HCT116 (cell line): Measurements from ENCODE around the gene CIB1. TPM values are rescaled to one million over a fixed set of nuclear protein-coding genes. Genes with fewer than 3 reads are reported as not detected.

ENCODE experiments used
- ATAC-seq: fragments of 200-7000 bp; cut with Tn5 transposase; 2 replicates; pipeline ENCODE4 v1.9.1; 2020; ENCODE audit warnings: mild to moderate bottlenecking, moderate library complexity
- BruUV-seq: library from RNA; stranded (reverse); fragments of 400-500 nt; replicated peaks from 2 replicates; lab custom pipeline; 2021; lab: Mats Ljungman, UMichigan
- CTCF ChIA-PET: fragments of 300-600 bp; sonication (Branson Sonifier 250); formaldehyde crosslinking; loops from one replicate; lab custom pipeline; 2021; ENCODE audit warnings: antibody characterized with exemption; lab: Charles Lee
- POLR2A ChIA-PET: fragments of 300-600, 350-600 bp; sonication (Branson Sonifier 250); formaldehyde crosslinking; loops from one replicate; lab custom pipeline; 2021; ENCODE audit warnings: antibody characterized with exemption; lab: Charles Lee
- RAD21 ChIA-PET, 2 experiments: fragments of 300-600 bp; sonication (Branson Sonifier 250); formaldehyde crosslinking; loops; one replicate each; lab custom pipeline; 2023; ENCODE audit warnings: low total read pairs in 2 of 2; ENCODE audit not compliant: uncharacterized antibody in 2 of 2, unreplicated experiment in 2 of 2, low non-redundant PET in 1 of 2; lab: Charles Lee
- DNase-seq: peaks from one replicate; pipeline ENCODE4 v3.0.0-alpha.2; 2010; ENCODE audit warnings: low read depth, low spot score
- H2AFZ ChIP-seq: fragments of 200-600 bp; shearing (Covaris generic), sonication (generic); 2 replicates; pipeline ENCODE4 v1.6.1; 2017; ENCODE audit warnings: low read depth, mixed run types, mixed read lengths, antibody characterized with exemption, low read length; ENCODE audit not compliant: poor library complexity, severe bottlenecking
- H3K27ac ChIP-seq: 2 replicates; pipeline ENCODE4 v1.5.1; 2012; ENCODE audit warnings: low read depth, low read length
- H3K27me3 ChIP-seq: fragments of 200-600 bp; sonication (generic); 2 replicates; pipeline ENCODE4 v1.6.1; 2016; ENCODE audit warnings: mixed run types, low read length, mixed read lengths; ENCODE audit not compliant: insufficient read depth
- H3K36me3 ChIP-seq, 2 experiments: fragments of 200-500 bp in 1 of 2; fragments of 200-600 bp in 1 of 2; sonication (Bioruptor generic) in 1 of 2; sonication (generic) in 1 of 2; 2 replicates each; pipeline versions ENCODE4 v1.5.1 to v1.6.1; 2014 to 2016; ENCODE audit warnings: low read length in 2 of 2, inconsistent platforms in 1 of 2, mixed read lengths in 1 of 2, mixed run types in 1 of 2; ENCODE audit not compliant: insufficient read depth in 2 of 2, control insufficient read depth in 1 of 2
- H3K4me1 ChIP-seq, 2 experiments: fragments of 200-600 bp in 1 of 2; sonication (generic) in 1 of 2; 2 replicates each; pipeline versions ENCODE4 v1.5.1 to v1.6.1; 2012 to 2017; ENCODE audit warnings: low read length in 2 of 2, inconsistent platforms in 1 of 2, mild to moderate bottlenecking in 1 of 2, mixed read lengths in 1 of 2, mixed run types in 1 of 2, moderate library complexity in 1 of 2; ENCODE audit not compliant: insufficient read depth in 2 of 2, control insufficient read depth in 1 of 2
- H3K4me2 ChIP-seq: fragments of 200-600 bp; sonication (generic); 2 replicates; pipeline ENCODE4 v1.6.1; 2017; ENCODE audit warnings: mixed run types, low read length, mixed read lengths
- H3K4me3 ChIP-seq, 2 experiments: fragments of 200-600 bp in 1 of 2; sonication (generic) in 1 of 2; replicated peaks in 1 of 2; 2 replicates each; pipeline ENCODE4 v1.5.1; 2011 to 2016; ENCODE audit warnings: low read length in 2 of 2, control low read depth in 1 of 2, low read depth in 1 of 2, mild to moderate bottlenecking in 1 of 2, mixed read lengths in 1 of 2, mixed run types in 1 of 2
- H3K79me2 ChIP-seq: fragments of 200-600 bp; sonication (generic); 2 replicates; pipeline ENCODE4 v1.6.1; 2017; ENCODE audit warnings: mild to moderate bottlenecking, mixed run types, low read length, moderate library complexity, mixed read lengths; ENCODE audit not compliant: insufficient read depth
- H3K9ac ChIP-seq: fragments of 200-600 bp; sonication (generic); 2 replicates; pipeline ENCODE4 v1.6.1; 2016; ENCODE audit warnings: low read length, mixed read lengths
- H3K9me2 ChIP-seq: fragments of 200-600 bp; sonication (generic), shearing (Covaris generic); 2 replicates; pipeline ENCODE4 v1.6.1; 2017; ENCODE audit warnings: mixed run types, mild to moderate bottlenecking, moderate library complexity; ENCODE audit not compliant: insufficient read depth
- H3K9me3 ChIP-seq, 2 experiments: fragments of 200-500 bp in 1 of 2; fragments of 200-600 bp in 1 of 2; sonication (Bioruptor generic) in 1 of 2; sonication (generic) in 1 of 2; 2 replicates each; pipeline ENCODE4 v1.6.1; 2014 to 2017; ENCODE audit warnings: low read length in 2 of 2, mixed read lengths in 2 of 2, inconsistent platforms in 1 of 2, low read depth in 1 of 2, mild to moderate bottlenecking in 1 of 2, mixed run types in 1 of 2, moderate library complexity in 1 of 2; ENCODE audit not compliant: control insufficient read depth in 1 of 2, insufficient read depth in 1 of 2
- H4K20me1 ChIP-seq: fragments of 200-600 bp; sonication (generic), shearing (Covaris generic); 2 replicates; pipeline ENCODE4 v1.6.1; 2017; ENCODE audit warnings: mixed run types, mild to moderate bottlenecking, moderate library complexity; ENCODE audit not compliant: insufficient read depth
- CEBPB ChIP-seq: IDR thresholded peaks from 2 replicates; pipeline ENCODE4 v1.6.1; 2012; ENCODE audit warnings: low read depth
- EZH2 ChIP-seq: fragments of 200-600 bp; sonication (generic); IDR thresholded peaks from 2 replicates; pipeline ENCODE4 v1.6.1; 2017; ENCODE audit warnings: antibody characterized with exemption, mixed run types
- FOSL1 ChIP-seq: IDR thresholded peaks from 2 replicates; pipeline ENCODE4 v1.6.1; 2012; ENCODE audit warnings: low read depth
- JUND ChIP-seq: IDR thresholded peaks from 2 replicates; pipeline ENCODE4 v1.6.1; 2012
- POLR2A ChIP-seq: IDR thresholded peaks from 2 replicates; pipeline ENCODE4 v1.7.0; 2011; ENCODE audit warnings: borderline replicate concordance; ENCODE audit not compliant: insufficient read depth, insufficient read length; ENCODE audit errors: extremely low read depth
- RAD21 ChIP-seq: IDR thresholded peaks from 2 replicates; pipeline ENCODE4 v1.6.1; 2012; ENCODE audit warnings: low read depth, mild to moderate bottlenecking
- SIN3A ChIP-seq: IDR thresholded peaks from 2 replicates; pipeline ENCODE4 v1.6.1; 2012; ENCODE audit warnings: low read depth
- SRF ChIP-seq: IDR thresholded peaks from 2 replicates; pipeline ENCODE4 v1.6.1; 2012; ENCODE audit warnings: low read depth
- ZNF274 ChIP-seq: fragments of 200-500 bp; sonication (Bioruptor generic); IDR thresholded peaks from 2 replicates; pipeline ENCODE4 v1.6.1; 2014; ENCODE audit warnings: mild to moderate bottlenecking, low read depth, low read length, inconsistent platforms
- intact Hi-C: fragments of 100-400 bp; cut with micrococcal nuclease; formaldehyde crosslinking; loops from 2 replicates; pipeline ENCODE4 v1.10.0; 2022
- total RNA-seq: library from RNA; stranded (reverse); gene quantifications from one replicate; pipeline ENCODE4 v1.2.1, GENCODE V29; 2021; ENCODE audit not compliant: unreplicated experiment
- TF ChIP-seq, protein P1 (sequence below): IDR thresholded peaks from 2 replicates; pipeline ENCODE4 v1.6.1; 2012; ENCODE audit warnings: low read depth
- TF ChIP-seq, protein P2 (sequence below): IDR thresholded peaks from 2 replicates; pipeline ENCODE4 v1.6.1; 2011; ENCODE audit warnings: mild to moderate bottlenecking, low read length, moderate library complexity; ENCODE audit not compliant: insufficient replicate concordance; ENCODE audit errors: extremely low read depth
- TF ChIP-seq, protein P3 (sequence below): IDR thresholded peaks from 2 replicates; pipeline ENCODE4 v1.6.1; 2012

The CIB1 gene
- total RNA-seq, 1 experiment from 2014 or later, result 92.7 TPM

DNA sequence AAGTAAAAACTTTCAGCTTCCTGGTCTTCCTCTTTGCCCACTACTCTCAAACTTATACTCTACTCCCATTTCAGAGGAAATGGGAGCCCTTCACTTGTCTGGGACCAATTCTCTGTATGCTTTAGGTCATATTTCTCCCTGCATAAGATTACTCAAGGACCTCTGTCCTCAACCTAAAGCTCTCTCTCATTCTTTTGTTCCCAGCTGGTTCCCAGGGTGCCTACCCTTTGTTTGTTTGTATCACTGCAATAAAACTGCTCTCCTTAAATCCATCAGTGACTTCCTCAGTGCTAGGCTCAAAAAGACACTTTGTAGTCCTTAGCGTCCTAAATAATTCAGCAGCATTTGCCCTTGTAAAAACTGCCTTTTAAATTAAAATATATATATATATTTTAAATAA lies 34.7 kb upstream of the CIB1 start:
- Histone ChIP-seq H3K4me1 (peaks cover 14 to 29% of the 10 kb centered on the region in 2 experiments), H3K9me2 (no peaks in the 10 kb centered on the region), H3K36me3 (peaks cover 21 to 46% of the 10 kb centered on the region in 2 experiments), H3K9ac (no peak overlapping the region), H3K79me2 (peaks cover 87% of the 10 kb centered on the region), H3K4me3 (no peak overlapping the region), H2AFZ (no peak overlapping the region), H3K4me2 (no peak overlapping the region), H3K9me3 (no peaks in the 10 kb centered on the region), H3K27me3 (no peaks in the 10 kb centered on the region), H3K27ac (no peak overlapping the region), H4K20me1 (peaks cover 2% of the 10 kb centered on the region; the same call in 1 of the 2 replicates)
- TF ChIP-seq SRF, result no peak
- ChIA-PET RAD21 (no interaction called here), POLR2A (no interaction called here), CTCF (no interaction called here)
- no TSS peak for BruUV-seq
- ATAC-seq (no peak), DNase-seq (no peak)
- intact Hi-C loops, result no loop called here

DNA sequence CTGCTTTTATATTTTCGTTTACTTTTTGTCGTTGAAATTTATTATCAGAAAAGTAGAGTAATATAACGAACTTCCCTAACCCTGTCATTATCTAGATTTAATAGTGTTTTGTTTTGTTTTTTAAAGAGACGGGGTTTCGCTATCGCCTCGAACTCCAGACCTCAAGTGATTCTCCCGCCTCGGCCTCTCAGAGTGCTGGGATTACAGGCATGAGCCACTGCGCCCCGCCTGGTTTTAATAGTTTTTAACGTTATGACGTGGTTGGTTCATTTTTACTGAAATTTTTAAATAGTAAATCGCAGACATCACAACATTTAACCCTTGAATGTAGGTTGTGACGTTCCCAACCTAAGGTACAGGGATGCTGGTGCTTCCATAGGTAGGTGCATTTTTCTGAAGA lies 32.7 kb upstream of the CIB1 start:
- RAD21 ChIA-PET, result no interaction called here
- Histone ChIP-seq H3K4me1 (peaks cover 16 to 43% of the 10 kb centered on the region in 2 experiments), H4K20me1 (no peaks in the 10 kb centered on the region), H3K9me2 (no peaks in the 10 kb centered on the region), H3K9me3 (no peaks in the 10 kb centered on the region), H3K4me2 (peak overlapping the region; percentile 94), H3K27me3 (no peaks in the 10 kb centered on the region), H2AFZ (no peak overlapping the region), H3K4me3 (peak overlapping the region; percentile 74 to 96), H3K79me2 (peaks cover 68% of the 10 kb centered on the region), H3K9ac (peak overlapping the region; percentile 77), H3K27ac (peak overlapping the region; percentile 78), H3K36me3 (peaks cover 19 to 32% of the 10 kb centered on the region in 2 experiments)
- TF ChIP-seq ZNF274 (no peak), JUND (no peak), POLR2A (no peak), FOSL1 (no peak), SIN3A (no peak), EZH2 (no peak), RAD21 (no peak), CEBPB (no peak)
- TF ChIP-seq, protein P1, sequence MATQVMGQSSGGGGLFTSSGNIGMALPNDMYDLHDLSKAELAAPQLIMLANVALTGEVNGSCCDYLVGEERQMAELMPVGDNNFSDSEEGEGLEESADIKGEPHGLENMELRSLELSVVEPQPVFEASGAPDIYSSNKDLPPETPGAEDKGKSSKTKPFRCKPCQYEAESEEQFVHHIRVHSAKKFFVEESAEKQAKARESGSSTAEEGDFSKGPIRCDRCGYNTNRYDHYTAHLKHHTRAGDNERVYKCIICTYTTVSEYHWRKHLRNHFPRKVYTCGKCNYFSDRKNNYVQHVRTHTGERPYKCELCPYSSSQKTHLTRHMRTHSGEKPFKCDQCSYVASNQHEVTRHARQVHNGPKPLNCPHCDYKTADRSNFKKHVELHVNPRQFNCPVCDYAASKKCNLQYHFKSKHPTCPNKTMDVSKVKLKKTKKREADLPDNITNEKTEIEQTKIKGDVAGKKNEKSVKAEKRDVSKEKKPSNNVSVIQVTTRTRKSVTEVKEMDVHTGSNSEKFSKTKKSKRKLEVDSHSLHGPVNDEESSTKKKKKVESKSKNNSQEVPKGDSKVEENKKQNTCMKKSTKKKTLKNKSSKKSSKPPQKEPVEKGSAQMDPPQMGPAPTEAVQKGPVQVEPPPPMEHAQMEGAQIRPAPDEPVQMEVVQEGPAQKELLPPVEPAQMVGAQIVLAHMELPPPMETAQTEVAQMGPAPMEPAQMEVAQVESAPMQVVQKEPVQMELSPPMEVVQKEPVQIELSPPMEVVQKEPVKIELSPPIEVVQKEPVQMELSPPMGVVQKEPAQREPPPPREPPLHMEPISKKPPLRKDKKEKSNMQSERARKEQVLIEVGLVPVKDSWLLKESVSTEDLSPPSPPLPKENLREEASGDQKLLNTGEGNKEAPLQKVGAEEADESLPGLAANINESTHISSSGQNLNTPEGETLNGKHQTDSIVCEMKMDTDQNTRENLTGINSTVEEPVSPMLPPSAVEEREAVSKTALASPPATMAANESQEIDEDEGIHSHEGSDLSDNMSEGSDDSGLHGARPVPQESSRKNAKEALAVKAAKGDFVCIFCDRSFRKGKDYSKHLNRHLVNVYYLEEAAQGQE, result no peak
- TF ChIP-seq, protein P2, sequence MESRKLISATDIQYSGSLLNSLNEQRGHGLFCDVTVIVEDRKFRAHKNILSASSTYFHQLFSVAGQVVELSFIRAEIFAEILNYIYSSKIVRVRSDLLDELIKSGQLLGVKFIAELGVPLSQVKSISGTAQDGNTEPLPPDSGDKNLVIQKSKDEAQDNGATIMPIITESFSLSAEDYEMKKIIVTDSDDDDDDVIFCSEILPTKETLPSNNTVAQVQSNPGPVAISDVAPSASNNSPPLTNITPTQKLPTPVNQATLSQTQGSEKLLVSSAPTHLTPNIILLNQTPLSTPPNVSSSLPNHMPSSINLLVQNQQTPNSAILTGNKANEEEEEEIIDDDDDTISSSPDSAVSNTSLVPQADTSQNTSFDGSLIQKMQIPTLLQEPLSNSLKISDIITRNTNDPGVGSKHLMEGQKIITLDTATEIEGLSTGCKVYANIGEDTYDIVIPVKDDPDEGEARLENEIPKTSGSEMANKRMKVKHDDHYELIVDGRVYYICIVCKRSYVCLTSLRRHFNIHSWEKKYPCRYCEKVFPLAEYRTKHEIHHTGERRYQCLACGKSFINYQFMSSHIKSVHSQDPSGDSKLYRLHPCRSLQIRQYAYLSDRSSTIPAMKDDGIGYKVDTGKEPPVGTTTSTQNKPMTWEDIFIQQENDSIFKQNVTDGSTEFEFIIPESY, result no peak
- TF ChIP-seq, protein P3, sequence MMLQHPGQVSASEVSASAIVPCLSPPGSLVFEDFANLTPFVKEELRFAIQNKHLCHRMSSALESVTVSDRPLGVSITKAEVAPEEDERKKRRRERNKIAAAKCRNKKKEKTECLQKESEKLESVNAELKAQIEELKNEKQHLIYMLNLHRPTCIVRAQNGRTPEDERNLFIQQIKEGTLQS, result no peak
- ATAC-seq, result no peak
- BruUV-seq, result TSS peak; percentile 53
- no peak for DNase-seq
- intact Hi-C loops, result no loop called here
- CTCF ChIA-PET, result no interaction called here
- POLR2A ChIA-PET, result interaction anchor here (0.7 kb wide), 2 partner anchors 14 to 560 kb away, joined by 4 read pairs; no protein-coding TSS in a partner anchor
